ENCODE data around the gene NMS.

DNA sequence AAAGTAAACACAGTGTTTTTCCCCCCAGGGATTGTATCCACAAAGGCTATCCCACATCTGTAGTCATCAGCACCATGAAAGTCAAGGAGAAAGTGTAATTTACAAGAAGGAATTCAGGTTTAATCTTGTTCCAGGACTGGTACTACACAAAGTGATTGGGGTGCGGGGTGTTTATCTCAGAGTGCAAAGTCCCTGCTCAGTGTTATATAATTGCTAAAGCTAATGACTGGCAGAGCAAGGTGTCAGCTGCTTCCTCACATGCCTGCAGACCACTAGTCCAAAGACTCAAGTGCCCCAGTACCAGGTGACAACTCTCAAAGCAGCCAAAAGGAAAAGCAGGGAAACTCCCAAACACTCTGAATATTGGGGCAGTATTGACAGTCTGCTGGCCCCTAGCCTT lies 52.1 kb downstream of the NMS start:
- TF ChIP-seq, protein P1, sequence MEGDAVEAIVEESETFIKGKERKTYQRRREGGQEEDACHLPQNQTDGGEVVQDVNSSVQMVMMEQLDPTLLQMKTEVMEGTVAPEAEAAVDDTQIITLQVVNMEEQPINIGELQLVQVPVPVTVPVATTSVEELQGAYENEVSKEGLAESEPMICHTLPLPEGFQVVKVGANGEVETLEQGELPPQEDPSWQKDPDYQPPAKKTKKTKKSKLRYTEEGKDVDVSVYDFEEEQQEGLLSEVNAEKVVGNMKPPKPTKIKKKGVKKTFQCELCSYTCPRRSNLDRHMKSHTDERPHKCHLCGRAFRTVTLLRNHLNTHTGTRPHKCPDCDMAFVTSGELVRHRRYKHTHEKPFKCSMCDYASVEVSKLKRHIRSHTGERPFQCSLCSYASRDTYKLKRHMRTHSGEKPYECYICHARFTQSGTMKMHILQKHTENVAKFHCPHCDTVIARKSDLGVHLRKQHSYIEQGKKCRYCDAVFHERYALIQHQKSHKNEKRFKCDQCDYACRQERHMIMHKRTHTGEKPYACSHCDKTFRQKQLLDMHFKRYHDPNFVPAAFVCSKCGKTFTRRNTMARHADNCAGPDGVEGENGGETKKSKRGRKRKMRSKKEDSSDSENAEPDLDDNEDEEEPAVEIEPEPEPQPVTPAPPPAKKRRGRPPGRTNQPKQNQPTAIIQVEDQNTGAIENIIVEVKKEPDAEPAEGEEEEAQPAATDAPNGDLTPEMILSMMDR (IDR thresholded peaks at IDR 0.05; ENCODE audit: low read depth, low read length), result no peak
- no peak for TF ChIP-seq MYC (IDR thresholded peaks at IDR 0.05; ENCODE audit: low read depth, low read length)
- no peak for TF ChIP-seq POLR2A (IDR thresholded peaks at IDR 0.05; ENCODE audit: extremely low read depth, insufficient read length)
